ENCODE data around the gene EFCAB7.

Gene EFCAB7

DNA sequence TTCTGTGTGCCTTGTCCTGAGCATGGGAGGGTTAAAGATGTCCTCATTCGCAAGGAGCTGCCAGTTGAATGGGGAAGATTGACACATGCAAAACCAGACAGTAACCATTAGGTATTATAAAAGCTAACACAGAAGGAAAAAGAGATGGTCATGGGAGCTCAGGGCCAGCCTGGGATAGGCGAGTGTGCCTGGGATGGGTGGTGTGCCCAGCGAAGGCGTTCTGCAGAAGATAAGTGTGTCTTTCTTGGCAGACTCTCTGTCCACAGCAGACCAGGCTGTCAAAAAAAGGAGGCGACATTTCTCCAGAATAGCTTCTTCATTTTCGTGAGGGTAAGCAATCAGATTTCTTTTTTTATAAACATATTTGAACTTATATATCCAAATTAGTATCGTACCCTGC is 84.0 kb downstream of the EFCAB7 start (continued):
- TF ChIP-seq ZNF529 (tag by site-specific recombination; IDR thresholded peaks at IDR 0.05; ENCODE audit: insufficient replicate concordance), result no peak

DNA sequence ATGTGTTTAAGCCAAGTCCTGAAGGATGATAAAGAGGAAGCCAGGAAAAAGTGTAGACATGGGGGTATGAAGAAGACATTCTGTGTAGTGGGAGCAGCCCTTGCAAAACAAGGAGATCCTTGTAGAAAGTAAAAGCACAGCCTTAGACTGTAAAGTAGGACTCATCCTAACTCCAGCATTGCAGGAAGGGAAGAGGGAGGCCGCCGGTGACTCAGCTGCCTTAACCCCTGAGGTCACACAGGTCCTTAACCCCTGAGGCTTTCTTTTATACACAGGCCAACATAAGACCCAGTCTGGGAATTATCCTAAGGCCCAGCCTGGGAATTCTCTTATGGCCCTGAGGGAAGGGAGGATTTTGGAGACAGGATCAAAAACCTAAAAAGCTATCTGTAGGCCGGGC is 87.9 kb downstream of the EFCAB7 start:
- no peak for TF ChIP-seq ZNF580 (tag by site-specific recombination; IDR thresholded peaks at IDR 0.05)
- no peak for TF ChIP-seq KLF10 (tag by site-specific recombination; IDR thresholded peaks at IDR 0.05)
- TF ChIP-seq ZNF624 (tag by site-specific recombination; IDR thresholded peaks at IDR 0.05), result no peak
- TF ChIP-seq ZBTB1 (tag by site-specific recombination; IDR thresholded peaks at IDR 0.05), result no peak
- TF ChIP-seq RBAK (tag by site-specific recombination; IDR thresholded peaks at IDR 0.05), result no peak
- TF ChIP-seq ZNF404 (tag by site-specific recombination; IDR thresholded peaks at IDR 0.05), result no peak
- TF ChIP-seq ZNF670 (tag by site-specific recombination; IDR thresholded peaks at IDR 0.05; ENCODE audit: low read depth), result no peak
- no peak for TF ChIP-seq ZNF664 (tag by site-specific recombination; IDR thresholded peaks at IDR 0.05)
- TF ChIP-seq ZNF510 (tag by site-specific recombination; IDR thresholded peaks at IDR 0.05; ENCODE audit: insufficient replicate concordance), result no peak
- no peak for TF ChIP-seq HOXC10 (CRISPR knock-in tag; IDR thresholded peaks at IDR 0.05)
- TF ChIP-seq, protein P1, sequence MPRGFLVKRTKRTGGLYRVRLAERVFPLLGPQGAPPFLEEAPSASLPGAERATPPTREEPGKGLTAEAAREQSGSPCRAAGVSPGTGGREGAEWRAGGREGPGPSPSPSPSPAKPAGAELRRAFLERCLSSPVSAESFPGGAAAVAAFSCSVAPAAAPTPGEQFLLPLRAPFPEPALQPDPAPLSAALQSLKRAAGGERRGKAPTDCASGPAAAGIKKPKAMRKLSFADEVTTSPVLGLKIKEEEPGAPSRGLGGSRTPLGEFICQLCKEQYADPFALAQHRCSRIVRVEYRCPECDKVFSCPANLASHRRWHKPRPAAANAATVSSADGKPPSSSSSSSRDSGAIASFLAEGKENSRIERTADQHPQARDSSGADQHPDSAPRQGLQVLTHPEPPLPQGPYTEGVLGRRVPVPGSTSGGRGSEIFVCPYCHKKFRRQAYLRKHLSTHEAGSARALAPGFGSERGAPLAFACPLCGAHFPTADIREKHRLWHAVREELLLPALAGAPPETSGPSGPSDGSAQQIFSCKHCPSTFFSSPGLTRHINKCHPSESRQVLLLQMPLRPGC (tag by site-specific recombination; IDR thresholded peaks at IDR 0.05), result no peak
- no peak for TF ChIP-seq ZNF677 (tag by site-specific recombination; IDR thresholded peaks at IDR 0.05)
- ChIA-PET CTCF (interaction anchor here (1.3 kb wide), 1 partner anchor 635 kb away, joined by 6 read pairs; no protein-coding TSS in a partner anchor), POLR2A (no interaction called here)

GRCh38 chr1:63612564-63612963 is 89.2 kb downstream of the EFCAB7 start:
- Histone ChIP-seq H3K27ac (ENCODE audit: extremely low read depth, low read depth, low read length) (no peak overlapping the region), H3K4me1 (ENCODE audit: control insufficient read depth, insufficient read depth, low read length) (peaks cover 3% of the 10 kb centered on the region; the same call in 1 of the 2 replicates), H3K36me3 (ENCODE audit: control insufficient read depth in 2 of 2, insufficient read depth in 1 of 2, low read length in 2 of 2) (no peaks in the 10 kb centered on the region), H3K4me3 (ENCODE audit: low read depth, low read length) (no peak overlapping the region), H3K9me3 (ENCODE audit: control insufficient read depth, insufficient read depth, low read depth, low read length) (no peaks in the 10 kb centered on the region)
- TF ChIP-seq ZBTB10 (tag by site-specific recombination; IDR thresholded peaks at IDR 0.05) (no peak), ZNF514 (tag by site-specific recombination; IDR thresholded peaks at IDR 0.05) (no peak), ZNF175 (tag by site-specific recombination; IDR thresholded peaks at IDR 0.05) (no peak), ZNF248 (tag by site-specific recombination; IDR thresholded peaks at IDR 0.05) (no peak), ZNF146 (tag by site-specific recombination; IDR thresholded peaks at IDR 0.05) (no peak), BCL11B (tag by site-specific recombination; IDR thresholded peaks at IDR 0.05; ENCODE audit: low read depth) (no peak), ZBTB6 (tag by site-specific recombination; IDR thresholded peaks at IDR 0.05) (no peak), GLI2 (tag by site-specific recombination; IDR thresholded peaks at IDR 0.05; ENCODE audit: borderline replicate concordance, low read depth) (no peak)
- TF ChIP-seq, protein P2, sequence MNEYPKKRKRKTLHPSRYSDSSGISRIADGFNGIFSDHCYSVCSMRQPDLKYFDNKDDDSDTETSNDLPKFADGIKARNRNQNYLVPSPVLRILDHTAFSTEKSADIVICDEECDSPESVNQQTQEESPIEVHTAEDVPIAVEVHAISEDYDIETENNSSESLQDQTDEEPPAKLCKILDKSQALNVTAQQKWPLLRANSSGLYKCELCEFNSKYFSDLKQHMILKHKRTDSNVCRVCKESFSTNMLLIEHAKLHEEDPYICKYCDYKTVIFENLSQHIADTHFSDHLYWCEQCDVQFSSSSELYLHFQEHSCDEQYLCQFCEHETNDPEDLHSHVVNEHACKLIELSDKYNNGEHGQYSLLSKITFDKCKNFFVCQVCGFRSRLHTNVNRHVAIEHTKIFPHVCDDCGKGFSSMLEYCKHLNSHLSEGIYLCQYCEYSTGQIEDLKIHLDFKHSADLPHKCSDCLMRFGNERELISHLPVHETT (tag by site-specific recombination; IDR thresholded peaks at IDR 0.05), result no peak
- TF ChIP-seq, protein P3, sequence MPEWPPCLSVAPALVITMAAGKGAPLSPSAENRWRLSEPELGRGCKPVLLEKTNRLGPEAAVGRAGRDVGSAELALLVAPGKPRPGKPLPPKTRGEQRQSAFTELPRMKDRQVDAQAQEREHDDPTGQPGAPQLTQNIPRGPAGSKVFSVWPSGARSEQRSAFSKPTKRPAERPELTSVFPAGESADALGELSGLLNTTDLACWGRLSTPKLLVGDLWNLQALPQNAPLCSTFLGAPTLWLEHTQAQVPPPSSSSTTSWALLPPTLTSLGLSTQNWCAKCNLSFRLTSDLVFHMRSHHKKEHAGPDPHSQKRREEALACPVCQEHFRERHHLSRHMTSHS (tag by site-specific recombination; IDR thresholded peaks at IDR 0.05), result no peak
- TF ChIP-seq, protein P4, sequence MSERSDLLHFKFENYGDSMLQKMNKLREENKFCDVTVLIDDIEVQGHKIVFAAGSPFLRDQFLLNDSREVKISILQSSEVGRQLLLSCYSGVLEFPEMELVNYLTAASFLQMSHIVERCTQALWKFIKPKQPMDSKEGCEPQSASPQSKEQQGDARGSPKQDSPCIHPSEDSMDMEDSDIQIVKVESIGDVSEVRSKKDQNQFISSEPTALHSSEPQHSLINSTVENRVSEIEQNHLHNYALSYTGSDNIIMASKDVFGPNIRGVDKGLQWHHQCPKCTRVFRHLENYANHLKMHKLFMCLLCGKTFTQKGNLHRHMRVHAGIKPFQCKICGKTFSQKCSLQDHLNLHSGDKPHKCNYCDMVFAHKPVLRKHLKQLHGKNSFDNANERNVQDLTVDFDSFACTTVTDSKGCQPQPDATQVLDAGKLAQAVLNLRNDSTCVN (tag by site-specific recombination; optimal IDR thresholded peaks at IDR 0.05), result no peak
- POLR2A ChIA-PET, result no interaction called here
- CTCF ChIA-PET, result interaction anchor here (0.7 to 2.3 kb wide), 4 partner anchors 79 to 752 kb away, joined by 3 to 9 read pairs (median 5); no protein-coding TSS in a partner anchor

More for the DNA sequence above, 87.9 kb downstream of the EFCAB7 start:
- no peak overlapping the region for H3K4me3 ChIP-seq (ENCODE audit: low read depth, low read length)
- no peaks in the 10 kb centered on the region for H3K36me3 ChIP-seq (ENCODE audit: control insufficient read depth in 2 of 2, insufficient read depth in 1 of 2, low read length in 2 of 2)
- peaks cover 3% of the 10 kb centered on the region; the same call in 1 of the 2 replicates for H3K4me1 ChIP-seq (ENCODE audit: control insufficient read depth, insufficient read depth, low read length)
- H3K9me3 ChIP-seq (ENCODE audit: control insufficient read depth, insufficient read depth, low read depth, low read length), result no peaks in the 10 kb centered on the region
- H3K27ac ChIP-seq (ENCODE audit: extremely low read depth, low read depth, low read length), result no peak overlapping the region
